ENCODE results near the gene MLANA.
A peak's percentile ranks its signal among the peaks of the same experiment; 100 is the strongest.

The MLANA gene

DNA sequence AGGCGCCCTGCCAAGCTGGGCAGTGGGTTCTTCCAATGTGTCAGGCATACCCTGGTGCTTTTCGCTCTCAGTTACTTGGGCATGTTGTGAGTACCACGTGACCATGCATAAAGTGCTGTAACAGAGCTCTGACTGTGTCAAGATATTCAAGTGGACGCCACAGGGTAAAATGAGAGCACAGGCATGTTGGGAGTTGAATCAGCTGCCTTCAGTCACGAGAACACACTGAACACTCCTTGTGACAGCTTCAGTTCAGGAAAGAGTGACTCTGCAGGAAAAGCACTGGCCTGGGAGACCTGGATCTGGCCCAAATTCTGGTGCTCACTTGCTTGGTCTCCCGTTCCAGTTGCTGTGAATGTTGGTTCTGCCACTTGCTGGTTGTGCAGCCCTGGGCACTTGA lies 5.1 kb downstream of the MLANA start:
- DNase-seq: peak in 22 of 42 donors; percentile 16 to 59 (median 32)
- intact Hi-C loops (cut with DNase I): no loop called here

DNA sequence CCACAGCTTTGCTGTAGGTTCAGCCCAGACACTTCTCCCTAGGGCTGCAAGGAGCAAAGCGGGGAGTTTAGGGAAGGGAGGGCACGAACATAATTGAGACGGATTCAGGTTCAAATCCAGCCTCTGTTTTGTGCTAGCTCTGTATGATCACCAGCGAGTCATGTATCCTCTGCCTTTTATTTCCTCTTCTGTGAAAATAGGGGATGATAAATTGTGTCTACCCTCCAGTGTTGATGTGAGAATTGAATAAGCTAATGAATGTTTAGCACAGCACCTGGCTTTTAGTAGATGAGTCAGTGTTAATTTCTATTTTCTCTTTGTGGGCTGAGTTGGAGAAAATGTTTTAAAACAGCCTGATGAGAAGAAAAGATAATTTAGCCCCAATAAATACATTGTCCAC lies 6.2 kb downstream of the MLANA start:
- intact Hi-C loops (cut with DNase I): no loop called here
- no peak for DNase-seq

- no peak for DNase-seq
- intact Hi-C loops (cut with DNase I): no loop called here
These were observed 7.2 kb downstream of the MLANA start for GRCh38 chr9:5897851-5898250.

DNA sequence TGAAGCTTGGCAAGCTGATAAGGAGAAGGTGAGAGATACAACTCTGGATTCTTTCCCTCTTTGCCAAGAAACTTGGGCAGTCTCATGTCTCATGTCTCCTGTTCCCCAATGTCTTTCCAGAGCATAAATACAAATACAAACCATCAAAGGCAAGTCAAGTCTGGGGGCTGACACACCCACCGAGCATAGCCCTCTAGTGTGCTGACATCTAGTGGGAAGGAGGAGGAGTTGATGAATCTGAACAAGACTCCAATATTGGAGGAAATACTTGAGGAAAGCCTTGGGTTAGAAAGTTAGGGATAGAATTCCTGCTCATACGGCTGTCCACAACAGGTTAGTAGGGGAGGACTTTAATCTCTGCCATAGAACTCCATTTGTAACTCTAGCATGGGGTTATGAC lies 8.6 kb downstream of the MLANA start:
- intact Hi-C loops (cut with DNase I): no loop called here

DNA sequence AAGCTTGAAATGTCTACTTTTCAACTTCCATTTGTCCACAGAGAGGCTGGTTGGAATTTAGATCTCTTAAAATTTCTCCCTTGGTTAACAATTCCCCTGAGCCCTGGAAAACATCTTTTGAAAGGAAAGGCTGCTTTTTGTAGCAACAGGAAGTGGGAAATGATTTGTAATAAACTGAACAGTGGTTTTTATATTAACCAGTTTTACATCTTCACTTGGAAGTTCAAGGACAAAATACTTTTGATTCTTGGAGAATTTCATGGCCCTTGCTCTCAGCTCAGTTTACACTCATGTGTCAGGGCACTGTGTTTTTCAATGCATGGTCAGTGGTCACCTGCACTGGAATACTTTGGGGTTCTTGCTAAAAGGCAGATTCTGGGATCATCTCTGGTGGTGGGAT lies 9.9 kb downstream of the MLANA start:
- intact Hi-C loops (cut with DNase I): no loop called here

More for the DNA sequence above, 8.6 kb downstream of the MLANA start:
- DNase-seq: no peak

DNA sequence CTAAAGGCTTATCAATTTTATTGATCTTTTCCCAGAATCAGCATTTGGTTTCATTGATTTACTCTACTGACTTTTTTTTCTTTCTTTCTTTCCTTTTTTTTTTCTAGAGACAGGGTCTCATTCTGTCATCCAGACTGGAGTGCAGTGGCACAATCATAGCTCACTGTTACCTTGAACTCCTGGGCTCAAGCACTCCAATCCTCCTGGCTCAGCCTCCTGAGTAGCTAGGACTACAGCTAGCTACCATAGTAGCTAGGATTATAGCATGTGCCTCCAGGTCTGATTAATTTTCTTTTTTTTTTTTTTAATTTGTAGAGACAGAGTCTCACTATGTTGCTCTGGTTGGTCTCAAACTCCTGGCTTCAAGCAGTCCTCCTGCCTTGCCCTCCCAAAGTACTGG lies 11.7 kb downstream of the MLANA start:
- intact Hi-C loops (cut with DNase I): no loop called here
- DNase-seq: no peak

More for the DNA sequence above, 9.9 kb downstream of the MLANA start:
- DNase-seq: no peak

- intact Hi-C loops (cut with DNase I): no loop called here
- no peak for DNase-seq
These were observed 18.2 kb downstream of the MLANA start for GRCh38 chr9:5908918-5909317.

- no peak for DNase-seq
- intact Hi-C loops (cut with DNase I): no loop called here
These were observed 19.3 kb downstream of the MLANA start for GRCh38 chr9:5909976-5910375.

GRCh38 chr9:5910413-5911057 lies 19.8 kb downstream of the MLANA start:
- intact Hi-C loops (cut with DNase I): no loop called here

GRCh38 chr9:5915438-5915837 lies 24.7 kb downstream of the MLANA start:
- intact Hi-C loops (cut with DNase I): no loop called here
- no peak for DNase-seq

More at GRCh38 chr9:5910413-5911057, 19.8 kb downstream of the MLANA start:
- no peak for DNase-seq

DNA sequence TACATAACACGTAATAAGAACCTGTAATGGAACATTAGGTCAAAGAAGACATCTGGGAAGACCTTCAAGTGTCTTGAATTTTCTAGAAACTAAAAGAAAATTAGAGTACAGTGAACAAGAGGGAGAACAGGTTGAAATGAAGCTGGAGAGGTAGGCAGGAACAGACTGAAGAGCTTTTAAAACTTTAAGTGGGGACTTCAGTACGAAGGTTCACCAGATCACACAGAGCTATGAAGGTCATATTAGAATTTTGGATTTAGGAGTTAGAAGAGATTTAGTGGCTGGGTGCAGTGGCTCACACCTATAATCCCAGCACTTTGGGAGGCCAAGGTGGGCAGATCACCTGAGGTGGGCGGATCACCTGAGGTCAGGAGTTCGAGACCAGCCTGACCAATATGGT lies 26.6 kb downstream of the MLANA start:
- no peak for DNase-seq
- intact Hi-C loops (cut with DNase I): no loop called here

GRCh38 chr9:5917888-5918287 lies 27.2 kb downstream of the MLANA start:
- intact Hi-C loops (cut with DNase I): no loop called here
- no peak for DNase-seq

DNA sequence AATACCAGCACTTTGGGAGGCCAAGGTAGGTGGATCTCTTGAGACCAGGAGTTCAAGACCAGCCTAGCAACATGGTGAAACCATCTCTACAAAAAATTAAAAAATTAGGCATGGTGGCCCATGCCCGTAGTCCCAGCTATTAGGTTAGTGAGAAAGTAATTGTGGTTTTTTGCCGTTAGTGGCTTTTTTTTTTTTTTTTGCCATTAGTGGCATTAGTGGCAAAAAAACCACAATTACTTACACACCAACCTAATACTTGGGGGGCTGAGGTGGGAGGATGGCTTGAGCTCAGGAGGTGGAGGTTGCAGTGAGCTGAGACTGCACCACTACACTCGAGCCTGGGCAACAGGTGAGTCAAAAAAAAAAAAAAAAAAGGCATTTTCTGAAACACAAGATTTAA lies 27.8 kb downstream of the MLANA start:
- DNase-seq: no peak
- intact Hi-C loops (cut with DNase I): no loop called here

DNA sequence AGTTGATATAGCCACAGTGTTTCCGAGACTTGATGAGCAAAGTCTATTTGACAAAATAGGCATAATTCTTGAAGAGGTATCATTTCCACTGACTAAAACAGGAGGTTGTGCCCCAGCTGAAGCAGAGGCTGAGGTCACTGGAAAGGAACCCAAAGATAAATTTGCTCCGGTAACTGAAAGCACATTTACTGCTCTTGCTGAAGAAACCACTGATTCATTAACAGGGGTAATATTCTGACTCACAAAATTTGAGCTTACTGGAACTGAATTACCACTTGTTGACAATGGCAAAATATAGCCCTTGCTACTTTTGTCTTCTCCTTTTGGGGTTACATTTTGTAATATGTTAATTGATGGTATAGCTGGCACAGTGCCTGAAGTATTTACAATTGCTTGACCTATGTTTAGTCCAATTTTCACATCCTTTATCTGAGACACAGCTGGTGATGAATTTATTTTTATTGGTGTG lies 30.2 kb downstream of the MLANA start:
- DNase-seq: no peak
- intact Hi-C loops (cut with DNase I): no loop called here

DNA sequence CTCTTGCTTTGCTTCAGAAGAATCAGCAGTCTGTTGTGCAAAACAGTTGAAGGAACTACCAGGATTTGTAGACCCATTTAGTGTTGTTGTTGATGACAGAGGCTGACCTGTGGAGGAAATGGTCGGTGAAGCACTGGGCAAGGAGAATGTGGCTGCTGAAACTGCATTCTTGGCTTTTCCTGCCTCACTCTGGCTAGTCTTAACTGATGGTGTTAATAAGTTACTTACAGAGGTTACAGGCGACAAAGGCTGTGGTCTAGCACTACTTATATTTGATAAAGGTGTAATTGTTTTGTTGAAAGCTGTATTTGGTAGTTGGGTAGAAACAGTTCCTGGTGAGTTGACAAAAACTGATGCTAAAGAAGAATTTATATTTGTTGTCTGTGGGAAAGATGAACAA lies 31.5 kb downstream of the MLANA start:
- intact Hi-C loops (cut with DNase I): no loop called here
- no peak for DNase-seq

- intact Hi-C loops (cut with DNase I): no loop called here
- no peak for DNase-seq
These were observed 41.0 kb downstream of the MLANA start for GRCh38 chr9:5931657-5932056.

GRCh38 chr9:5938449-5938848 lies 47.8 kb downstream of the MLANA start:
- intact Hi-C loops (cut with DNase I): no loop called here
- DNase-seq: no peak

DNA sequence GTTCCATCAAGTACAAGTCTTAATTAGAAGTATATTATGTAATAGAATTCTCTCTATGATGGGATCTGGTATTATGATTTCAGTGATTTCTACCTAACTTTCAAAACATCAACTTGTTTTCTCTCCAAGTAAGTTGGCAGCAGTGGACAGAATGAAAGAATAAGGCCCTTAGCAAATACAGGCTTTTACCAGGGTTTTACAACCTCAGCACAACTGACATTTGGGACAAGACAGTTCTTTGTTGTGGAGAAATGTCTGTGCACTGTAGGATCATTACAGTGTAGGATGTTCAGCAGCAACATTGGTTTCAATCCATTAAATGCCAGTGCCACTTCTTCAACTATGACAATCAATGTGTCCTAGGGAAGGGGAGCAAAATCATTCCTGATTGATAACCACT lies 48.8 kb downstream of the MLANA start:
- intact Hi-C loops (cut with DNase I): no loop called here
- DNase-seq: peak in 1 of 42 donors; percentile 18

DNA sequence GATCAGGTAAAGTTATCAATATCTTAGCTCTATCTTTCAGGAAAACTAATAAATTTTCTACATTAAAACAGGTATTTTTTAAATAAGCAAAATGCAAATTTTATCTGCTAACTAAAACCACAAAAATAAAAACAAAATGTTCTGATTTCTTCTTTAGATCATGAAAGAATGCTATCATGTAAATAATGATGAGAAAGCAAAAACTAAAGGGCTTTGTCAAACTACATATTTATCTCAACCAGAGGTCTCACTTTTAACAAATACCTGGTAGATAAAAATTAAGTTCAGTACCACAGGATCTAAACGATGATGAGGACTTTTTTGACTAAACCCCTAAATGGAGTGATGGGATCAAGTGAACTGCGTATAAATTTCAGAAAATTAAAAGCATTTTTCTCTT lies 50.5 kb downstream of the MLANA start:
- no peak for DNase-seq
- intact Hi-C loops (cut with DNase I): no loop called here

GRCh38 chr9:5945112-5945511 lies 54.4 kb downstream of the MLANA start:
- intact Hi-C loops (cut with DNase I): no loop called here

GRCh38 chr9:5947912-5948311 lies 57.2 kb downstream of the MLANA start:
- DNase-seq: no peak
- intact Hi-C loops (cut with DNase I): no loop called here

More at GRCh38 chr9:5945112-5945511, 54.4 kb downstream of the MLANA start:
- DNase-seq: no peak

Measured in head of caudate nucleus (tissue), 42 donors.